ENCODE measurements around the gene RNF146. TPM values are rescaled to one million over a fixed set of nuclear protein-coding genes. Genes with fewer than 3 reads are reported as not detected.
"Not testable (repeated sequence)": the region's sequence is repeated elsewhere in the genome, so short reads cannot be mapped to it uniquely, and the experiment has no call there.

The RNF146 gene
- total RNA-seq, 1 experiment from 2014 or later: 43.1 TPM

DNA sequence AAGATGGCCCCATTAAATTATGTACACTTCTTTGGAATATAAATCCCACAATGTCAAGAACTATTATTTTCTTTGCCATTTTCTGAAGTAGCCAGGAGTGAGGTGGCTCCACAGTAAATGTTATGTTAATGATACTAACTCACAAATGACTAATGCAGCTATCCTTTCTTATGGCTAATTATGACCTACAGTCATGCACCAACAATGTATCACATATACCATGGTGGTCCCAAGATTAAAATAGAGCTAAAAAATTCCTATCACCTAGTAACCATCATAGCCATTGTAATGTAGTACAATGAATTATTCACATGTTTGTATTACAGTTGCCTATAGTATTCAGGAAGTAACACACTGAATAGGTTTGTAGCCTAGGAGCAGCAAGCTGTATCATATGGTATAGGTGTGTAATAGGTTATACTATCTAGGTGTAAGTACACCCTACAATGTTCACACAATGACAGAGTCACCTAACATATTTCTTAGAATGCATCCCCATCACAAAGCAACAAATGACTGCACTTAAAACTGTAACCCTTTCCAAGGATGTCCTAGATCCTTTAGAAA, 61.5 kb downstream of the RNF146 start:
- in situ Hi-C loops (cut with HindIII; ENCODE audit: low pct_unique_long_range_greater_than_20kb, low sequenced_read_pairs): no loop called here
- no peak overlapping the region for H3K27ac ChIP-seq (ENCODE audit: low read length)

DNA sequence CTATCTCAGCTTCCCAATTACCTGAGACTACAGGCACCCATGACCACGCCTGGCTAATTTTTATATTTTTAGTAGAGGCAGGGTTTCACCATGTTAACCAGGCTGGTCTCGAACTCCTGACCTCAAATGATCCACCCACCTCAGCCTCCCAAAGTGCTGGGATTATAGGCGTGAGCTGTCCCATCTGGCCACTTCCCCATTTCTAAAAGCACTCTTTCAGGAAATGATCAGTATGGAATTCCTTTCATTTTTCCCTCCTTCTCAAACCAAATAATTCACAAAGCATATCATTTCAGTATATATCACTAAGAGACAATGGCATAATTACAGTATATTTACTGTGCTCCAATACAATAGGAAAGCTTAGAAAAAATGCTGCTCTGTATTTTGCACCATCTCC, 64.6 kb downstream of the RNF146 start:
- H3K27me3 ChIP-seq (ENCODE audit: control insufficient read depth, insufficient read depth, low read length); H3K27ac ChIP-seq (ENCODE audit: low read length); intact Hi-C loops (cut with micrococcal nuclease; ENCODE audit: unreplicated experiment); ATAC-seq; BruUV-seq (replicated peaks); DNase-seq (ENCODE audit: low read depth, low spot score); CTCF ChIA-PET; H3K9me3 ChIP-seq (ENCODE audit: control insufficient read depth, insufficient read depth, low read depth, low read length); in situ Hi-C loops (cut with HindIII; ENCODE audit: low pct_unique_long_range_greater_than_20kb, low sequenced_read_pairs); H3K4me3 ChIP-seq (ENCODE audit: low read depth in 2 of 2, low read length in 2 of 2); H3K4me1 ChIP-seq (ENCODE audit: control insufficient read depth, insufficient read depth, low read length): not testable (repeated sequence)
- POLR2A ChIA-PET: interaction anchor here (0.6 kb wide), 1 partner anchor 62 kb away, joined by 14 read pairs; no protein-coding TSS in a partner anchor
- peaks cover 30% of the 10 kb centered on the region for H3K36me3 ChIP-seq (ENCODE audit: control insufficient read depth, insufficient read depth, low read length)

More for the DNA sequence above, 61.5 kb downstream of the RNF146 start:
- DNase-seq (ENCODE audit: low read depth, low spot score): no peak
- H3K36me3 ChIP-seq (ENCODE audit: control insufficient read depth, insufficient read depth, low read length): peaks cover 31% of the 10 kb centered on the region
- TF ChIP-seq TCF7L2 (IDR thresholded peaks at IDR 0.05; ENCODE audit: low read depth, low read length): no peak
- TF ChIP-seq, protein P1, sequence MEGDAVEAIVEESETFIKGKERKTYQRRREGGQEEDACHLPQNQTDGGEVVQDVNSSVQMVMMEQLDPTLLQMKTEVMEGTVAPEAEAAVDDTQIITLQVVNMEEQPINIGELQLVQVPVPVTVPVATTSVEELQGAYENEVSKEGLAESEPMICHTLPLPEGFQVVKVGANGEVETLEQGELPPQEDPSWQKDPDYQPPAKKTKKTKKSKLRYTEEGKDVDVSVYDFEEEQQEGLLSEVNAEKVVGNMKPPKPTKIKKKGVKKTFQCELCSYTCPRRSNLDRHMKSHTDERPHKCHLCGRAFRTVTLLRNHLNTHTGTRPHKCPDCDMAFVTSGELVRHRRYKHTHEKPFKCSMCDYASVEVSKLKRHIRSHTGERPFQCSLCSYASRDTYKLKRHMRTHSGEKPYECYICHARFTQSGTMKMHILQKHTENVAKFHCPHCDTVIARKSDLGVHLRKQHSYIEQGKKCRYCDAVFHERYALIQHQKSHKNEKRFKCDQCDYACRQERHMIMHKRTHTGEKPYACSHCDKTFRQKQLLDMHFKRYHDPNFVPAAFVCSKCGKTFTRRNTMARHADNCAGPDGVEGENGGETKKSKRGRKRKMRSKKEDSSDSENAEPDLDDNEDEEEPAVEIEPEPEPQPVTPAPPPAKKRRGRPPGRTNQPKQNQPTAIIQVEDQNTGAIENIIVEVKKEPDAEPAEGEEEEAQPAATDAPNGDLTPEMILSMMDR (IDR thresholded peaks at IDR 0.05): no peak
- no peak for TF ChIP-seq POLR2AphosphoS5 (IDR thresholded peaks at IDR 0.05; ENCODE audit: low read depth, low read length)
- no peak for TF ChIP-seq REST (IDR thresholded peaks at IDR 0.05; ENCODE audit: insufficient read depth in 1 of 2, low read depth in 2 of 2, low read length in 1 of 2)
- TF ChIP-seq SIN3A (IDR thresholded peaks at IDR 0.05; ENCODE audit: borderline replicate concordance, insufficient read depth, low read depth, low read length): no peak
- ATAC-seq: peak; percentile 57; the same call in 1 of the 2 replicates
- CTCF ChIA-PET: no interaction called here
- no peaks in the 10 kb centered on the region for H3K27me3 ChIP-seq (ENCODE audit: control insufficient read depth, insufficient read depth, low read length)
- intact Hi-C loops (cut with micrococcal nuclease; ENCODE audit: unreplicated experiment): no loop called here
- peaks cover 8% of the 10 kb centered on the region; the same call in 1 of the 2 replicates for H3K4me1 ChIP-seq (ENCODE audit: control insufficient read depth, insufficient read depth, low read length)
- H3K4me3 ChIP-seq (ENCODE audit: low read depth in 2 of 2, low read length in 2 of 2): no peak overlapping the region
- POLR2A ChIA-PET: no interaction called here
- no peaks in the 10 kb centered on the region for H3K9me3 ChIP-seq (ENCODE audit: control insufficient read depth, insufficient read depth, low read depth, low read length)
- BruUV-seq (replicated peaks): no TSS peak

- Histone ChIP-seq H3K4me3 (ENCODE audit: low read depth in 2 of 2, low read length in 2 of 2) (no peak overlapping the region), H3K9me3 (ENCODE audit: control insufficient read depth, insufficient read depth, low read depth, low read length) (no peaks in the 10 kb centered on the region), H3K4me1 (ENCODE audit: control insufficient read depth, insufficient read depth, low read length) (peaks cover 8% of the 10 kb centered on the region; the same call in 1 of the 2 replicates), H3K27ac (ENCODE audit: low read length) (no peak overlapping the region), H3K36me3 (ENCODE audit: control insufficient read depth, insufficient read depth, low read length) (peaks cover 18% of the 10 kb centered on the region), H3K27me3 (ENCODE audit: control insufficient read depth, insufficient read depth, low read length) (no peaks in the 10 kb centered on the region)
- ChIA-PET POLR2A (no interaction called here), CTCF (no interaction called here)
- ATAC-seq: no peak
- no TSS peak for BruUV-seq (replicated peaks)
- DNase-seq (ENCODE audit: low read depth, low spot score): no peak
- in situ Hi-C loops (cut with HindIII; ENCODE audit: low pct_unique_long_range_greater_than_20kb, low sequenced_read_pairs): no loop called here
- intact Hi-C loops (cut with micrococcal nuclease; ENCODE audit: unreplicated experiment): no loop called here
- TF ChIP-seq POLR2AphosphoS5 (IDR thresholded peaks at IDR 0.05; ENCODE audit: low read depth, low read length): no peak
- TF ChIP-seq, protein P1 (IDR thresholded peaks at IDR 0.05): no peak
Observed at GRCh38 chr6:127332383-127332961, 65.8 kb downstream of the RNF146 start.
